ENCODE data around the gene SPINT1.
A peak's percentile ranks its signal among the peaks of the same experiment; 100 is the strongest.

The SPINT1 gene

GRCh38 chr15:40857601-40858341, 13.9 kb downstream of the SPINT1 start:
- Histone ChIP-seq H3K36me3 (ENCODE audit: control insufficient read depth in 2 of 2, insufficient read depth in 1 of 2, low read length in 2 of 2) (peaks cover 0 to 35% of the 10 kb centered on the region in 2 experiments; a peak in 1 of 3 replicates), H3K27ac (ENCODE audit: extremely low read depth, low read depth, low read length) (no peak overlapping the region), H3K4me1 (ENCODE audit: control insufficient read depth, insufficient read depth, low read length) (no peaks in the 10 kb centered on the region), H3K4me3 (ENCODE audit: low read depth, low read length) (no peak overlapping the region), H3K9me3 (ENCODE audit: control insufficient read depth, insufficient read depth, low read depth, low read length) (no peaks in the 10 kb centered on the region)
- ChIA-PET CTCF (interaction anchor here (0.5 to 7.7 kb wide), 41 partner anchors 9 to 650 kb away, joined by 3 to 187 read pairs (median 4); partner anchors contain the start of genes PPP1R14D, SPINT1, VPS18 and ZFYVE19), POLR2A (interaction anchor here (0.6 to 3.8 kb wide), 8 partner anchors 10 to 162 kb away, joined by 3 to 49 read pairs (median 6); partner anchors contain the start of genes RHOV, SPINT1 and VPS18)
- TF ChIP-seq BCL6B (tag by site-specific recombination; IDR thresholded peaks at IDR 0.05): no peak
- no peak for TF ChIP-seq YY1 (tag by site-specific recombination; IDR thresholded peaks at IDR 0.05)
- no peak for TF ChIP-seq ZNF26 (tag by site-specific recombination; IDR thresholded peaks at IDR 0.05)
- TF ChIP-seq ZBTB8A (tag by site-specific recombination; IDR thresholded peaks at IDR 0.05): no peak
- TF ChIP-seq ZNF792 (tag by site-specific recombination; IDR thresholded peaks at IDR 0.05): no peak
- TF ChIP-seq SETDB1 (IDR thresholded peaks at IDR 0.05; ENCODE audit: insufficient read length, low read length): no peak
- TF ChIP-seq ZNF768 (tag by site-specific recombination; IDR thresholded peaks at IDR 0.05): no peak
- TF ChIP-seq ZSCAN30 (tag by site-specific recombination; IDR thresholded peaks at IDR 0.05): peak; percentile 70
- TF ChIP-seq ZBTB26 (tag by site-specific recombination; optimal IDR thresholded peaks at IDR 0.05): no peak
- TF ChIP-seq GLIS1 (tag by site-specific recombination; IDR thresholded peaks at IDR 0.05): peak; percentile 70
- TF ChIP-seq BCL11B (tag by site-specific recombination; IDR thresholded peaks at IDR 0.05; ENCODE audit: low read depth): no peak
- no peak for TF ChIP-seq ZBTB49 (tag by site-specific recombination; IDR thresholded peaks at IDR 0.05; ENCODE audit: low read depth)
- no peak for TF ChIP-seq ZNF521 (tag by site-specific recombination; IDR thresholded peaks at IDR 0.05)
- TF ChIP-seq BCL11A (tag by site-specific recombination; IDR thresholded peaks at IDR 0.05; ENCODE audit: low read depth): no peak
- TF ChIP-seq ZNF16 (tag by site-specific recombination; IDR thresholded peaks at IDR 0.05; ENCODE audit: low read depth): no peak
- no peak for TF ChIP-seq ZNF274 (IDR thresholded peaks at IDR 0.05; ENCODE audit: low read length)
- TF ChIP-seq ZNF274 (tag by site-specific recombination; IDR thresholded peaks at IDR 0.05; ENCODE audit: borderline replicate concordance): no peak
- no peak for TF ChIP-seq HOXC10 (CRISPR knock-in tag; IDR thresholded peaks at IDR 0.05)
- peak; percentile 73 for TF ChIP-seq ZNF18 (tag by site-specific recombination; IDR thresholded peaks at IDR 0.05)
- peak; percentile 86 for TF ChIP-seq CTCF (tag by site-specific recombination; IDR thresholded peaks at IDR 0.05)
- no peak for TF ChIP-seq ZNF596 (tag by site-specific recombination; IDR thresholded peaks at IDR 0.05)
- no peak for TF ChIP-seq ZNF830 (tag by site-specific recombination; IDR thresholded peaks at IDR 0.05; ENCODE audit: low read depth)
- peak; percentile 41 for TF ChIP-seq ZIC2 (tag by site-specific recombination; IDR thresholded peaks at IDR 0.05)
- TF ChIP-seq SCRT2 (tag by site-specific recombination; IDR thresholded peaks at IDR 0.05): peak; percentile 94
- TF ChIP-seq ZEB2 (tag by site-specific recombination; IDR thresholded peaks at IDR 0.05): no peak; the same call in 1 of the 2 replicates
- no peak for TF ChIP-seq ZNF626 (tag by site-specific recombination; IDR thresholded peaks at IDR 0.05)
- TF ChIP-seq ZNF132 (tag by site-specific recombination; IDR thresholded peaks at IDR 0.05; ENCODE audit: borderline replicate concordance): no peak
- TF ChIP-seq ZNF677 (tag by site-specific recombination; IDR thresholded peaks at IDR 0.05): no peak
- TF ChIP-seq ZNF121 (tag by site-specific recombination; IDR thresholded peaks at IDR 0.05): no peak
